Activated naive CD8-positive, alpha-beta T cell treated with anti-CD3 and anti-CD28 coated beads for 36 hours (primary cell): Measurements from ENCODE around the gene CEACAM6. TPM values are rescaled to one million over a fixed set of nuclear protein-coding genes. Genes with fewer than 3 reads are reported as not detected.

Source experiments
- total RNA-seq, 2 experiments: library from RNA; stranded (reverse); gene quantifications; one replicate each; pipeline ENCODE4 v1.2.3, GENCODE V29; 2021

The CEACAM6 gene
- total RNA-seq, 2 experiments from 2014 or later: not detected

Other genes starting within 250 kb of the CEACAM6 start
- 10 to 100 TPM; 36.5 to 37.5 TPM for gene CEACAM21, start 179.4 kb upstream of the CEACAM6 start, total RNA-seq
- not detected for gene CEACAM4, start 128.5 kb upstream of the CEACAM6 start, total RNA-seq
- not detected for gene CEACAM7, start 67.3 kb upstream of the CEACAM6 start, total RNA-seq
- gene CEACAM5, start 46.9 kb upstream of the CEACAM6 start, total RNA-seq: not detected
- not detected for gene CEACAM3, start 41.1 kb downstream of the CEACAM6 start, total RNA-seq
- not detected for gene LYPD4, start 89.2 kb downstream of the CEACAM6 start, total RNA-seq
- not detected for gene DMRTC2, start 89.5 kb downstream of the CEACAM6 start, total RNA-seq
- 1,000 to 10,000 TPM; 3,012 to 3,178 TPM for gene RPS19, start 104.7 kb downstream of the CEACAM6 start, total RNA-seq
- gene CD79A, start 121.7 kb downstream of the CEACAM6 start, total RNA-seq: 10 to 100 TPM; 28.8 to 32.2 TPM
- 100 to 1,000 TPM; 285 to 295 TPM for gene ARHGEF1, start 127.7 kb downstream of the CEACAM6 start, total RNA-seq
- gene ERFL, start 172.9 kb downstream of the CEACAM6 start, total RNA-seq: 1 to 10 TPM; 1.1 to 1.2 TPM
- gene RABAC1, start 203.8 kb downstream of the CEACAM6 start, total RNA-seq: 10 to 100 TPM; 46.9 to 50.7 TPM
- gene ATP1A3, start 238.7 kb downstream of the CEACAM6 start, total RNA-seq: 1 to 10 TPM; 4.3 to 4.8 TPM